ENCODE data around the gene GPR158. TPM values are rescaled to one million over a fixed set of nuclear protein-coding genes. Genes with fewer than 3 reads are reported as not detected.
"Not testable (repeated sequence)": the region's sequence is repeated elsewhere in the genome, so short reads cannot be mapped to it uniquely, and the experiment has no call there.

GPR158 gene
- total RNA-seq, 2 donors from 2014 or later: 0.09 to 0.29 TPM

- no peak for TF ChIP-seq CTCF (conservative IDR thresholded peaks at IDR 0.05)
- no peak overlapping the region for H3K4me3 Mint-ChIP-seq
- Histone ChIP-seq H3K27ac (ENCODE audit: low read depth, low read length) (no peak overlapping the region), H3K9me3 (ENCODE audit: control insufficient read depth, low read length) (no peaks in the 10 kb centered on the region), H3K9ac (ENCODE audit: extremely low read depth, low read length, poor library complexity, severe bottlenecking) (no peak overlapping the region), H3K36me3 (ENCODE audit: control insufficient read depth, insufficient read depth, low read length) (no peaks in the 10 kb centered on the region), H3K4me3 (ENCODE audit: low read length) (no peak overlapping the region), H3K4me1 (ENCODE audit: control insufficient read depth, insufficient read depth, low read length) (no peaks in the 10 kb centered on the region), H3K27me3 (ENCODE audit: control insufficient read depth, insufficient read depth, low read length, poor library complexity, severe bottlenecking) (no peaks in the 10 kb centered on the region)
- 86 to 100% methylated on average over 1 to 2 of the region's 2 CpGs for WGBS, 2 experiments (ENCODE audit: insufficient coverage in 1 of 2, insufficient read length in 1 of 2)
- H3K4me1 Mint-ChIP-seq: no peaks in the 10 kb centered on the region
- DNase-seq: no peak
- no peak overlapping the region for H3K27ac Mint-ChIP-seq
- no peaks in the 10 kb centered on the region for H3K27me3 Mint-ChIP-seq (ENCODE audit: insufficient read depth)
- peaks cover 4% of the 10 kb centered on the region for H3K9me3 Mint-ChIP-seq
- no peaks in the 10 kb centered on the region for H3K36me3 Mint-ChIP-seq (ENCODE audit: low read depth)
Observed at GRCh38 chr10:25159591-25159990, 15.2 kb upstream of the GPR158 start.

- no peak overlapping the region for H3K4me3 ChIP-seq (ENCODE audit: low read length)
- H3K36me3 ChIP-seq (ENCODE audit: control insufficient read depth, insufficient read depth, low read length): no peaks in the 10 kb centered on the region
- Mint-ChIP-seq H3K36me3 (ENCODE audit: low read depth) (no peaks in the 10 kb centered on the region), H3K27me3 (ENCODE audit: insufficient read depth) (no peaks in the 10 kb centered on the region), H3K4me1 (no peaks in the 10 kb centered on the region), H3K27ac (no peak overlapping the region), H3K9me3 (peaks cover 4% of the 10 kb centered on the region), H3K4me3 (no peak overlapping the region)
- H3K9ac ChIP-seq (ENCODE audit: extremely low read depth, low read length, poor library complexity, severe bottlenecking): no peak overlapping the region
- no peak overlapping the region for H3K27ac ChIP-seq (ENCODE audit: low read depth, low read length)
- no peaks in the 10 kb centered on the region for H3K27me3 ChIP-seq (ENCODE audit: control insufficient read depth, insufficient read depth, low read length, poor library complexity, severe bottlenecking)
- no peak for TF ChIP-seq CTCF (conservative IDR thresholded peaks at IDR 0.05)
- H3K9me3 ChIP-seq (ENCODE audit: control insufficient read depth, low read length): no peaks in the 10 kb centered on the region
- no peak for DNase-seq
- 92% methylated on average over 1 of the region's 2 CpGs; no CpG with 5 or more reads in 1 of the 2 experiments for WGBS, 2 experiments (ENCODE audit: insufficient coverage in 1 of 2, insufficient read length in 1 of 2)
- no peaks in the 10 kb centered on the region for H3K4me1 ChIP-seq (ENCODE audit: control insufficient read depth, insufficient read depth, low read length)
Observed at GRCh38 chr10:25162391-25162790, 12.4 kb upstream of the GPR158 start.

GRCh38 chr10:25163464-25163863 lies 11.3 kb upstream of the GPR158 start:
- not testable (repeated sequence) for H3K9ac ChIP-seq (ENCODE audit: extremely low read depth, low read length, poor library complexity, severe bottlenecking); H3K4me1 Mint-ChIP-seq; H3K4me3 Mint-ChIP-seq; H3K27me3 Mint-ChIP-seq (ENCODE audit: insufficient read depth); H3K27ac Mint-ChIP-seq; DNase-seq; H3K9me3 Mint-ChIP-seq; H3K9me3 ChIP-seq (ENCODE audit: control insufficient read depth, low read length); H3K36me3 Mint-ChIP-seq (ENCODE audit: low read depth); H3K27me3 ChIP-seq (ENCODE audit: control insufficient read depth, insufficient read depth, low read length, poor library complexity, severe bottlenecking); H3K27ac ChIP-seq (ENCODE audit: low read depth, low read length); H3K36me3 ChIP-seq (ENCODE audit: control insufficient read depth, insufficient read depth, low read length); H3K4me3 ChIP-seq (ENCODE audit: low read length); H3K4me1 ChIP-seq (ENCODE audit: control insufficient read depth, insufficient read depth, low read length)
- 97 to 100% methylated on average over 4 to 7 of the region's 7 CpGs for WGBS, 2 experiments (ENCODE audit: insufficient coverage in 1 of 2, insufficient read length in 1 of 2)

- 92 to 93% methylated on average over 4 of the region's 4 CpGs for WGBS, 2 experiments (ENCODE audit: insufficient coverage in 1 of 2, insufficient read length in 1 of 2)
- no peak overlapping the region for H3K27ac Mint-ChIP-seq
- no peak for DNase-seq
- H3K9ac ChIP-seq (ENCODE audit: extremely low read depth, low read length, poor library complexity, severe bottlenecking): no peak overlapping the region
- H3K4me1 ChIP-seq (ENCODE audit: control insufficient read depth, insufficient read depth, low read length): no peaks in the 10 kb centered on the region
- H3K36me3 ChIP-seq (ENCODE audit: control insufficient read depth, insufficient read depth, low read length): no peaks in the 10 kb centered on the region
- H3K27me3 Mint-ChIP-seq (ENCODE audit: insufficient read depth): peaks cover 22% of the 10 kb centered on the region
- peaks cover 20% of the 10 kb centered on the region for H3K27me3 ChIP-seq (ENCODE audit: control insufficient read depth, insufficient read depth, low read length, poor library complexity, severe bottlenecking)
- H3K4me3 ChIP-seq (ENCODE audit: low read length): no peak overlapping the region
- H3K9me3 ChIP-seq (ENCODE audit: control insufficient read depth, low read length): no peaks in the 10 kb centered on the region
- no peak for TF ChIP-seq CTCF (conservative IDR thresholded peaks at IDR 0.05)
- no peak overlapping the region for H3K4me3 Mint-ChIP-seq
- H3K27ac ChIP-seq (ENCODE audit: low read depth, low read length): no peak overlapping the region
- no peaks in the 10 kb centered on the region for H3K36me3 Mint-ChIP-seq (ENCODE audit: low read depth)
- H3K4me1 Mint-ChIP-seq: peaks cover 6% of the 10 kb centered on the region
- no peaks in the 10 kb centered on the region for H3K9me3 Mint-ChIP-seq
Observed at GRCh38 chr10:25169740-25170139, 5.1 kb upstream of the GPR158 start.
